KMS-11 (cell line): ENCODE measurements around the gene TMUB2.

Experiments used
- H2AFZ ChIP-seq: fragments of 200-600 bp; sonication (generic); 2 replicates; pipeline ENCODE4 v1.6.1; 2016; ENCODE audit warnings: antibody characterized with exemption, mixed run types, low read depth
- H3K27ac ChIP-seq: fragments of 200-600 bp; sonication (generic); 2 replicates; pipeline ENCODE4 v1.6.1; 2016; ENCODE audit warnings: mild to moderate bottlenecking, mixed run types
- H3K27me3 ChIP-seq: fragments of 200-600 bp; sonication (generic); 2 replicates; pipeline ENCODE4 v1.6.1; 2017; ENCODE audit warnings: mild to moderate bottlenecking, low read depth, mixed run types, moderate library complexity; ENCODE audit not compliant: insufficient read depth
- H3K36me3 ChIP-seq: fragments of 200-600 bp; sonication (generic); 2 replicates; pipeline ENCODE4 v1.6.1; 2017; ENCODE audit warnings: mild to moderate bottlenecking, mixed run types; ENCODE audit not compliant: insufficient read depth
- H3K4me1 ChIP-seq: fragments of 200-600 bp; sonication (generic); 2 replicates; pipeline ENCODE4 v1.6.1; 2016; ENCODE audit warnings: mild to moderate bottlenecking, low read depth, mixed run types; ENCODE audit not compliant: poor library complexity, severe bottlenecking
- H3K4me2 ChIP-seq: fragments of 200-600 bp; sonication (generic); 2 replicates; pipeline ENCODE4 v1.7.0; 2016; ENCODE audit warnings: mild to moderate bottlenecking, mixed run types
- H3K4me3 ChIP-seq: fragments of 200-600 bp; sonication (generic); IDR thresholded peaks from 2 replicates; pipeline ENCODE4 v1.6.1; 2017; ENCODE audit warnings: low read depth, low read length, mixed read lengths; ENCODE audit not compliant: insufficient read depth
- H3K79me2 ChIP-seq: fragments of 200-600 bp; sonication (generic); 2 replicates; pipeline ENCODE4 v1.6.1; 2016; ENCODE audit warnings: low read depth, mixed run types; ENCODE audit not compliant: insufficient read depth
- H3K9ac ChIP-seq: fragments of 200-600 bp; sonication (generic); 2 replicates; pipeline ENCODE4 v1.6.1; 2016; ENCODE audit warnings: mild to moderate bottlenecking, mixed run types
- H4K20me1 ChIP-seq: fragments of 200-600 bp; sonication (generic); 2 replicates; pipeline ENCODE4 v1.6.1; 2016; ENCODE audit warnings: mild to moderate bottlenecking, mixed run types; ENCODE audit not compliant: insufficient read depth
- TF ChIP-seq, protein P1 (sequence below): fragments of 200-600 bp; sonication (generic); conservative IDR thresholded peaks from 2 replicates; pipeline ENCODE4 v1.6.1; 2017; ENCODE audit warnings: low read depth, mild to moderate bottlenecking, antibody characterized with exemption, low read length, moderate library complexity, mixed read lengths

Gene TMUB2

DNA sequence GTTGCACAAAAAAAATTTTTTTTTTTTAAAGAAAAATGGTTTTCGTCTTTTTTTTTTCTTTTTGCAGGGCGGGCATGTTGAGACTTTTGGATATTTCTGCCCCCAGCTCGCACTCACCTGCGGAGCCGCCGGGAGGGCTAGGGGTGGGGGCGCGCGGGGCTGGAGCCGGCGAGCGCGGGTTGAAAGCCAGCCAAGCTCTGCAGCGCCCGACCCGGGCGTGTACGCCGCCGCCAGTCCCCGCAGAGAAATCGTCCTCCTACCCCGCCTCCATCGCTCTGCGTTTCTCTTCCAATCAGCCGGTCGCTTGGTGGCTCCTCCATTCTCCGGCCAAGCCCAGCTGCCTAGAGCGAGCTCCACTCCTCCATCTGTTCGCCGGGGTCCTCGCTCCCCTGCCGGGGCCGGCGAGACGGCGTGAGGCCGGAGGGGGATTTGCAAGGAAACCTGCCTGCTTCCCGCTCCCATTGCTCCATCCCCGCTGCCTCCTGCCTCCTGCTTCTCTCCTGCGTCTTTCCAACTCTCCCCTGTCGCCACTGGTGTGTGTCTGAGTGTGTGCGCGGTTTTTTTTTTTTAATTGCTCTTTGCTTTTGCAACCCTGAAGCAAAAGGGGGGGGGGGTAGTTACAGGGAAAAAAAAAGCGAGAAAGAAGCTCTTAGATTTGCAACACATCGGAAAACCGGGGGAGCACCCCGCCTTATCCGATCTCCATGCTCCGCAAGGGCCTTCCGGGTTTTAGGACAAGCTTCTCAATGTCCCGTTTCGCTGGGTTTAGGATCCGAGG, 34.5 kb downstream of the TMUB2 start:
- Histone ChIP-seq H4K20me1 (no peaks in the 10 kb centered on the region), H3K4me1 (peaks cover 28% of the 10 kb centered on the region), H3K36me3 (peaks cover 8% of the 10 kb centered on the region; the same call in 1 of the 2 replicates), H2AFZ (peak overlapping the region; percentile 48), H3K79me2 (peaks cover 43% of the 10 kb centered on the region), H3K9ac (peak overlapping the region; percentile 93), H3K27ac (peak overlapping the region; percentile 96), H3K4me3 (no peak overlapping the region), H3K4me2 (peak overlapping the region; percentile 97), H3K27me3 (no peaks in the 10 kb centered on the region)
- TF ChIP-seq, protein P1, sequence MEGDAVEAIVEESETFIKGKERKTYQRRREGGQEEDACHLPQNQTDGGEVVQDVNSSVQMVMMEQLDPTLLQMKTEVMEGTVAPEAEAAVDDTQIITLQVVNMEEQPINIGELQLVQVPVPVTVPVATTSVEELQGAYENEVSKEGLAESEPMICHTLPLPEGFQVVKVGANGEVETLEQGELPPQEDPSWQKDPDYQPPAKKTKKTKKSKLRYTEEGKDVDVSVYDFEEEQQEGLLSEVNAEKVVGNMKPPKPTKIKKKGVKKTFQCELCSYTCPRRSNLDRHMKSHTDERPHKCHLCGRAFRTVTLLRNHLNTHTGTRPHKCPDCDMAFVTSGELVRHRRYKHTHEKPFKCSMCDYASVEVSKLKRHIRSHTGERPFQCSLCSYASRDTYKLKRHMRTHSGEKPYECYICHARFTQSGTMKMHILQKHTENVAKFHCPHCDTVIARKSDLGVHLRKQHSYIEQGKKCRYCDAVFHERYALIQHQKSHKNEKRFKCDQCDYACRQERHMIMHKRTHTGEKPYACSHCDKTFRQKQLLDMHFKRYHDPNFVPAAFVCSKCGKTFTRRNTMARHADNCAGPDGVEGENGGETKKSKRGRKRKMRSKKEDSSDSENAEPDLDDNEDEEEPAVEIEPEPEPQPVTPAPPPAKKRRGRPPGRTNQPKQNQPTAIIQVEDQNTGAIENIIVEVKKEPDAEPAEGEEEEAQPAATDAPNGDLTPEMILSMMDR: no peak

DNA sequence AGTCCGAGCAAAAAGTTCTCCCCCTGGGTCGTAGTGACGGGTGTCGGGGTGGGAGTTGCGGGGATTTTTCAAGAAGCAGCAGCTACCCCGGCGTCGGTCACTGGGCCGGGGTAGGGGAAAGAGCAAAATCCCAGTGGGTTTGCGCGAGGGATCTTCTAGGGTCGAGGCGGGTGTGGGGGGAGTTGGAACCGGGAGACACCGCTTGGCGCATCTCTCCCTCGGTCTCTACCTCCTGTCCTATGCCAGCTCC, 35.0 kb downstream of the TMUB2 start:
- H3K4me1 ChIP-seq: peaks cover 23% of the 10 kb centered on the region
- TF ChIP-seq, protein P1: no peak
- H2AFZ ChIP-seq: peak overlapping the region; percentile 48
- H3K27me3 ChIP-seq: no peaks in the 10 kb centered on the region
- peaks cover 38% of the 10 kb centered on the region for H3K79me2 ChIP-seq
- peak overlapping the region; percentile 93 for H3K9ac ChIP-seq
- H3K4me3 ChIP-seq: no peak overlapping the region
- peaks cover 3% of the 10 kb centered on the region; the same call in 1 of the 2 replicates for H3K36me3 ChIP-seq
- H4K20me1 ChIP-seq: no peaks in the 10 kb centered on the region
- H3K27ac ChIP-seq: peak overlapping the region; percentile 96
- peak overlapping the region; percentile 97 for H3K4me2 ChIP-seq

DNA sequence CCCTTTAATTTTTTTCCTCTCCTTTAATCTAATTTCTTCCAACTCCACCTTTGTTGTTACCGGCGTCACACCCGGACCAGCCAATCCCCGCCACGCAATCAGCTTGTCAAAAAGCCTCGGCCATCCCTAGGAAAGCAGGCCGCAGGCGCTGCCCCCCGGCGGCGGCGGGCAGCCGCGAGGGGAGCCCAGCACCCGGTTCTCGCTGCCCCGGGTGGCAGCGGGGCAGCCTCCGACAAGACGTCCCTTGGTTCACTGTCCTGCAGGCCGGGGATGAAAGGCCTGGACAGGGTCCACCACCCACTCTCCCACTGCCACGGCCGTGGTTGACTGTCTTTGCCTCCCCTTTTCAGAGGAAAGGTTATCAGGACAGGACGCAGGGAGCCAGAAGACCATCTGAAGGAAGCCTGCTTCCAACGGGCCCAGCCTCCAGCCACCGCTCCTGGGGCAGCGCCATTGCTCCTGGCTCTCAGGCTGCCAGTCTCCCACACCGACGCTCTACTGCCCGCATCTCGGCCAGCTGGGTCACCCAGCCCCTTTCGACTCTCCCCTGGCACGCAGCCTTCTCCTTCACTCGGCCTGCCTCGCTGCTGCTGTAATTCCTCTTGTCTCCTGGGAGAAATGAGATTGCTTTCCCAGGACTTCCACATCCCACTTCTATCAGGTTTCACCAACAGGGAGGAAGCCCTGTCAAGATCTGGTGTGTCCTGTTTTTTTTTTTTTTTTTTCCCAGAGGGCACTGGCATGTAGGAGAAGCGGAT, 35.5 kb downstream of the TMUB2 start:
- H3K79me2 ChIP-seq: peaks cover 33% of the 10 kb centered on the region
- H3K27ac ChIP-seq: peak overlapping the region; percentile 96; the same call in 1 of the 2 replicates
- TF ChIP-seq, protein P1: no peak
- H3K4me2 ChIP-seq: peak overlapping the region; percentile 97
- no peaks in the 10 kb centered on the region for H3K36me3 ChIP-seq
- H3K27me3 ChIP-seq: no peaks in the 10 kb centered on the region
- peak overlapping the region; percentile 93; the same call in 1 of the 2 replicates for H3K9ac ChIP-seq
- peak overlapping the region; percentile 48 for H2AFZ ChIP-seq
- H3K4me1 ChIP-seq: peaks cover 22% of the 10 kb centered on the region
- no peaks in the 10 kb centered on the region for H4K20me1 ChIP-seq
- H3K4me3 ChIP-seq: no peak overlapping the region

DNA sequence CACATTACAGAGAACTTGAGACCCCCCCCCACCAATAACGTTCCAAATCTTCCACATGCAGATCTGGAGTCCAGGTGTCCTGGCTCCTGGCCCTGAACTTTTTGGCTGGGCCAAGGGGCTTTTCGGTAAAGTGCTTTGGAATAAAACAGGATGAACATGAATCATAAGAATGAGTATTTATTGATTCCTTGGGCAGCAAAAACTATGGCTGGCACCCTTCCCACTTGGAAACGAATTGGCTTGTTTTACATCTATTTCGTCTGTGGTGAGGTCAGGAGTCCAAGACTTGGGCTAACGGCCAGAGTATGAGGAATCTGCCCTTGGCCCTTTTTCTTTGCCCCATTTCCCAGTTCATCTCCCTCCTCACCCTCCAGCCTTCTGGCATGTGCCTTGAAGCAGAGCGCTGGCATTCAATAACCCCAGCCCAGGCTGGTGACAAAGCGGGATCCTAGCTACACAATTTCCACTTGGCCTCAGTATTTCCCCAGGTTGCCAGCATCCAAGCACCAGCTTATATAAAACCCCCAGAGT, 36.8 kb downstream of the TMUB2 start:
- Histone ChIP-seq H3K27me3 (no peaks in the 10 kb centered on the region), H3K4me1 (peaks cover 20% of the 10 kb centered on the region), H3K79me2 (peaks cover 23% of the 10 kb centered on the region; the same call in 1 of the 2 replicates), H2AFZ (no peak overlapping the region), H3K36me3 (no peaks in the 10 kb centered on the region), H3K9ac (no peak overlapping the region), H3K4me3 (no peak overlapping the region), H4K20me1 (no peaks in the 10 kb centered on the region), H3K4me2 (peak overlapping the region; percentile 6; the same call in 1 of the 2 replicates), H3K27ac (no peak overlapping the region)
- TF ChIP-seq, protein P1: no peak
